BE2C (cell line): ENCODE results near the gene LMOD1.

ENCODE experiments used
- DNase-seq: peaks from one replicate; pipeline ENCODE4 v3.0.0-alpha.2; 2020
- H3K27me3 ChIP-seq: fragments of 250-450 bp; sonication (Bioruptor Pico); 2 replicates; pipeline ENCODE4 v1.5.1; 2020; ENCODE audit warnings: mild to moderate bottlenecking
- H3K36me3 ChIP-seq: fragments of 250-450 bp; sonication (Bioruptor Pico); 2 replicates; pipeline ENCODE4 v1.5.1; 2020; ENCODE audit warnings: mild to moderate bottlenecking
- H3K4me1 ChIP-seq: fragments of 250-450 bp; sonication (Bioruptor Pico); 2 replicates; pipeline ENCODE4 v1.5.1; 2020
- H3K4me3 ChIP-seq: 2 replicates; pipeline ENCODE4 v1.5.1; 2011; ENCODE audit warnings: low read depth, low read length
- H3K9me3 ChIP-seq: fragments of 250-450 bp; sonication (Bioruptor Pico); 2 replicates; pipeline ENCODE4 v1.5.1; 2020
- CTCF ChIP-seq: IDR thresholded peaks from 2 replicates; pipeline ENCODE4 v1.5.1; 2012; ENCODE audit warnings: mild to moderate bottlenecking, low read depth, low read length

Gene LMOD1

GRCh38 chr1:201893431-201893830 lies 52.9 kb downstream of the LMOD1 start:
- H3K27me3 ChIP-seq, result no peaks in the 10 kb centered on the region
- H3K36me3 ChIP-seq, result no peaks in the 10 kb centered on the region
- no peak overlapping the region for H3K4me3 ChIP-seq
- TF ChIP-seq CTCF, result no peak
- no peaks in the 10 kb centered on the region for H3K4me1 ChIP-seq
- H3K9me3 ChIP-seq, result no peaks in the 10 kb centered on the region
- DNase-seq, result no peak

- Histone ChIP-seq H3K9me3 (no peaks in the 10 kb centered on the region), H3K36me3 (no peaks in the 10 kb centered on the region), H3K4me3 (no peak overlapping the region), H3K27me3 (no peaks in the 10 kb centered on the region), H3K4me1 (no peaks in the 10 kb centered on the region)
- DNase-seq, result no peak
- TF ChIP-seq CTCF, result no peak
Measured at GRCh38 chr1:201892211-201892610, 54.1 kb downstream of the LMOD1 start.

- TF ChIP-seq CTCF, result no peak
- Histone ChIP-seq H3K4me3 (no peak overlapping the region), H3K27me3 (no peaks in the 10 kb centered on the region), H3K36me3 (no peaks in the 10 kb centered on the region), H3K9me3 (no peaks in the 10 kb centered on the region), H3K4me1 (no peaks in the 10 kb centered on the region)
- DNase-seq, result no peak
Measured at GRCh38 chr1:201891451-201892045, 54.8 kb downstream of the LMOD1 start.

GRCh38 chr1:201890806-201891450 lies 55.4 kb downstream of the LMOD1 start:
- Histone ChIP-seq H3K9me3 (no peaks in the 10 kb centered on the region), H3K4me1 (no peaks in the 10 kb centered on the region), H3K4me3 (no peak overlapping the region), H3K27me3 (no peaks in the 10 kb centered on the region), H3K36me3 (no peaks in the 10 kb centered on the region)
- no peak for DNase-seq
- no peak for TF ChIP-seq CTCF

- no peak for TF ChIP-seq CTCF
- H3K27me3 ChIP-seq, result no peaks in the 10 kb centered on the region
- H3K9me3 ChIP-seq, result no peaks in the 10 kb centered on the region
- no peak overlapping the region for H3K4me3 ChIP-seq
- no peak for DNase-seq
- H3K36me3 ChIP-seq, result no peaks in the 10 kb centered on the region
- H3K4me1 ChIP-seq, result no peaks in the 10 kb centered on the region
Measured at GRCh38 chr1:201890223-201890622, 56.1 kb downstream of the LMOD1 start.
